Measurements from ENCODE around the gene SUSD3. TPM values are rescaled to one million over a fixed set of nuclear protein-coding genes. Genes with fewer than 3 reads are reported as not detected.

Gene SUSD3
- total RNA-seq, 3 donors from 2014 or later: 1.3 to 52.4 (median 45.9) TPM

DNA sequence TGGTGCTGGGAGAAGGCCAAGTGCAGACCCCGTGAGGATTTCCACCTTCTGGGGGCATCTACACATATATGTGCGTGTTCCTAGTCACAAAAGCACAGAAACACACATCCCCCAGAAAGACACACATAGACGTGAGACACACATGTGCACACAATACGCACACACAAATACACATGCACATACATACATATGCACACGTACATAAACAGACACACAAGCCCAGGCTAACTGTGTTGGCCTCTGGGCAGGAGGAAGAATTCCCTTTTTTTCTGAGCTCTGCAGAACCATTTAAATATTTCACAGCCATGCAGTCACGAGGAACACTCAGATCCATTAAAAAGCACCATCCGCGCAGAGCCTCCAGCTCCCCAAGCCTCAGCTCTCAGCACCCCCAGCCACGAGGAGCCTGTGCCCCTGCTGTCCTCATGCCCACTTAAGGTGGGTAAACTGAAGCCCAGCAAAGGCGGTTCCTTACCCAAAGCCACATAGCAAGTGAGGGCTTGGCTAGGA, 70.3 kb downstream of the SUSD3 start:
- no peak for DNase-seq (ENCODE audit: low spot score in 2 of 2)
- TF ChIP-seq POLR2AphosphoS5 (IDR thresholded peaks at IDR 0.05) (no peak), POLR2A (IDR thresholded peaks at IDR 0.05) (no peak), CTCF (IDR thresholded peaks at IDR 0.05) (no peak)
- Histone ChIP-seq H3K4me3 (no peak overlapping the region), H3K27me3 (no peaks in the 10 kb centered on the region), H3K4me1 (peaks cover 27 to 41% of the 10 kb centered on the region in 2 donors), H3K9me3 (no peaks in the 10 kb centered on the region), H3K36me3 (no peaks in the 10 kb centered on the region), H3K27ac (peak overlapping the region in 1 of 2 donors; percentile 91)
- intact Hi-C loops (cut with DNase I; ENCODE audit: low total_unique reads): no loop called here

GRCh38 chr9:93129286-93129685, 70.8 kb downstream of the SUSD3 start:
- H3K27ac ChIP-seq: peak overlapping the region; percentile 91 to 94
- H3K4me1 ChIP-seq: peaks cover 27 to 41% of the 10 kb centered on the region in 2 donors
- no peak for DNase-seq (ENCODE audit: low spot score in 2 of 2)
- no peaks in the 10 kb centered on the region for H3K36me3 ChIP-seq
- intact Hi-C loops (cut with DNase I; ENCODE audit: low total_unique reads): no loop called here
- no peaks in the 10 kb centered on the region for H3K9me3 ChIP-seq
- TF ChIP-seq CTCF (IDR thresholded peaks at IDR 0.05): no peak
- peak in 2 of 3 donors; percentile 12 to 28 for TF ChIP-seq POLR2AphosphoS5 (IDR thresholded peaks at IDR 0.05)
- no peaks in the 10 kb centered on the region for H3K27me3 ChIP-seq
- H3K4me3 ChIP-seq: peak overlapping the region in 1 of 3 donors; percentile 5

- Histone ChIP-seq H3K27me3 (no peaks in the 10 kb centered on the region), H3K27ac (peak overlapping the region; percentile 91 to 94), H3K9me3 (no peaks in the 10 kb centered on the region), H3K4me3 (peak overlapping the region in 1 of 3 donors; percentile 5), H3K4me1 (peaks cover 30 to 41% of the 10 kb centered on the region in 2 donors), H3K36me3 (no peaks in the 10 kb centered on the region)
- TF ChIP-seq POLR2AphosphoS5 (IDR thresholded peaks at IDR 0.05): no peak
- TF ChIP-seq CTCF (IDR thresholded peaks at IDR 0.05): no peak
- DNase-seq (ENCODE audit: low spot score in 2 of 2): no peak
- intact Hi-C loops (cut with DNase I; ENCODE audit: low total_unique reads): loop anchor here (5.0 kb wide), 1 partner anchor 33 kb away; the partner anchor contains the start of gene CARD19
Measured at GRCh38 chr9:93129691-93130500, 71.4 kb downstream of the SUSD3 start.

DNA sequence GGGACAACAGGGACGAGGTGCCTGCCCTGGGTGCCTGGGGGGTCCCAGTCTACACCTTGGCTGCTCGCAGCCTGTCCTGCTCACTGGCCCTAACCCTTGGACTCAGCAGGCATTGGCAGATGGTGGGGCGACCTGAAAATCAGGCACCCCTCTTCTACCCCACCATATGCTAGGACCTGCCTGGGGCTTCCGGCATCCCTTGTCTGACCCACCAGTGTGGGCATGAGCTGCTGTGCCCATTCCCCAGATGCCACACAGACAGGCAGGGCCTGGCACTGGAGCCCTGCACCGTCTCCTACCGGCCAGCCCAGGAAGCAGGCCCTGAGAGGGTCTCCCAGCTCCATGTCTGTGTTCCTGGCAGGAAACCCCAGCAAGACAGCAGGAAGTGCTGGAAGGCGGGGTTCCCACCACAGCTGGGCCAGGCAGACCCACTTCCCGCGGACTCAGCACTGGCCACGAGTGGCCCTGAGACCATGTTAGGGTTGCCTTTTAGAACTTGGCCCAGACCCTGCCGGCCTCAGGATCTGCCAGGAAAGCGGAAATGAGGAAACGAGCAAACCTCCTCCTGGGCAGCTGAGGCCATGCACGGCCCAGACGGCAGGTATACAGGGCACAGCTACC, 72.5 kb downstream of the SUSD3 start:
- Histone ChIP-seq H3K27me3 (no peaks in the 10 kb centered on the region), H3K4me1 (peaks cover 31 to 41% of the 10 kb centered on the region in 2 donors), H3K36me3 (no peaks in the 10 kb centered on the region), H3K4me3 (peak overlapping the region in 1 of 3 donors; percentile 84), H3K9me3 (no peaks in the 10 kb centered on the region), H3K27ac (peak overlapping the region; percentile 91 to 94)
- DNase-seq (ENCODE audit: low spot score in 2 of 2): no peak
- intact Hi-C loops (cut with DNase I; ENCODE audit: low total_unique reads): loop anchor here (5.0 kb wide), 1 partner anchor 34 kb away; the partner anchor contains the start of gene CARD19
- TF ChIP-seq POLR2AphosphoS5 (IDR thresholded peaks at IDR 0.05) (peak in 2 of 3 donors; percentile 18 to 27), CTCF (IDR thresholded peaks at IDR 0.05) (no peak), POLR2A (IDR thresholded peaks at IDR 0.05) (no peak)

Data from breast epithelium (tissue), 4 donors.